Heart left ventricle (tissue), 16 donors: ENCODE data around the gene RNF5. TPM values are rescaled to one million over a fixed set of nuclear protein-coding genes. Genes with fewer than 3 reads are reported as not detected.
A peak's percentile ranks its signal among the peaks of the same experiment; 100 is the strongest.

ENCODE experiments used
- ATAC-seq, 4 donors: fragments of 200-7000 bp; cut with Tn5 transposase; one replicate each; pipeline ENCODE4 v1.9.1; 2020 to 2022; ENCODE audit warnings: moderate library complexity in 4 of 4, mild to moderate bottlenecking in 3 of 4, moderate number of reproducible peaks in 1 of 4
- DNase-seq, 5 donors: peaks; one replicate each; pipeline ENCODE4 v3.0.0-alpha.2; 2020
- H3K27ac ChIP-seq, 12 donors: fragments of 200-600 bp; sonication (generic) in 4 of 12; one replicate each; pipeline versions ENCODE4 v1.5.0 to v1.8.0; 2016 to 2022; ENCODE audit warnings: mild to moderate bottlenecking in 2 of 12
- H3K27me3 ChIP-seq, 9 donors: fragments of 200-600 bp; sonication (generic) in 2 of 9; one replicate each; pipeline versions ENCODE4 v1.5.1 to v1.8.0; 2016 to 2022; ENCODE audit warnings: mild to moderate bottlenecking in 3 of 9
- H3K36me3 ChIP-seq, 9 donors: fragments of 200-600 bp; sonication (generic) in 2 of 9; one replicate each; pipeline versions ENCODE4 v1.5.0 to v1.8.0; 2018 to 2022; ENCODE audit warnings: mild to moderate bottlenecking in 2 of 9
- H3K4me1 ChIP-seq, 12 donors: fragments of 200-600 bp; sonication (generic) in 4 of 12; one replicate each; pipeline versions ENCODE4 v1.5.0 to v1.8.0; 2016 to 2022; ENCODE audit warnings: mild to moderate bottlenecking in 3 of 12
- H3K4me3 ChIP-seq, 12 donors: fragments of 200-600 bp; sonication (generic) in 4 of 12; one replicate each; pipeline versions ENCODE4 v1.5.0 to v1.8.0; 2017 to 2022; ENCODE audit warnings: mild to moderate bottlenecking in 9 of 12, moderate library complexity in 4 of 12
- H3K9me3 ChIP-seq, 12 donors: fragments of 200-600 bp; sonication (generic) in 4 of 12; one replicate each; pipeline versions ENCODE4 v1.5.0 to v1.8.0; 2016 to 2022; ENCODE audit warnings: mild to moderate bottlenecking in 1 of 12
- POLR2A ChIP-seq, 2 donors: fragments of 450-650 bp; IDR thresholded peaks; one replicate each; pipeline ENCODE4 v1.6.1; 2017; ENCODE audit warnings: antibody characterized with exemption in 2 of 2, mild to moderate bottlenecking in 2 of 2, moderate library complexity in 2 of 2
- whole genome bisulfite sequencing, 4 donors: extraction: QIAGEN DNeasy Blood & Tissue Kit in 2 of 4; methylation state at CpG; one replicate each; pipeline versions ENCODE4 v1.1.5 to v1.1.7; 2013 to 2018; 5-methylcytosine and 5-hydroxymethylcytosine counted together
- intact Hi-C, 10 donors: fragments of 100-400 bp; cut with DNase I; formaldehyde crosslinking; loops; one replicate each; pipeline versions ENCODE4 v1.11.1 to v1.14.2; 2022
- polyA plus RNA-seq, 2 donors: library from polyadenylated mRNA; stranded (reverse); fragments of 200-250 nt; gene quantifications; one replicate each; pipeline ENCODE4 v1.2.3, GENCODE V29; 2013
- total RNA-seq, 9 donors: library from RNA; depleted of rRNA in 2 of 9; stranded (reverse); fragments of >200 nt in 2 of 9; fragmentation: NEBNext Ultra II Directional in 3 of 9; extraction: Animal tissue kit (Norgen Biotek cat#: 25700) in 3 of 9; gene quantifications; one replicate each; pipeline versions ENCODE4 v1.1.0 to v1.2.4, GENCODE V29; 2016 to 2023
- TF ChIP-seq, protein P1 (sequence below), 12 donors: fragments of 200-600 bp; sonication (generic) in 4 of 12; IDR thresholded peaks; one replicate each; pipeline versions ENCODE4 v1.5.0 to v1.8.0; 2018 to 2022; ENCODE audit warnings: antibody characterized with exemption in 12 of 12, mild to moderate bottlenecking in 5 of 12
- donor health status: ischemic (EF 13 %, LVEDD 7.1; RV severe dilation, severe dysfunction).
- donor health status: healthy with polysubstance abuse.
- donor health status: DM: no; HTN: yes; CAD: no.
- donor health status: DM: no; HTN: no; CAD: no.
- donor health status: ischemic (EF 25% LVEDD 6.9; RV normal size, moderate dysfunction).
- donor health status: ischemic (EF 25% LVEDD 5.7; RV mildly dilated, moderate dysfunction).
- donor health status: healthy.
- donor health status: DM: yes; HTN: yes; CAD: no.
- donor health status: ischemic (EF 35%, LVEDD 5.7; RV mildly dilated, moderate dysfunction).
- donor health status: nonischemic (EF 11% LVEDD 7.7; RV severe dilation, severe dysfunction).
- donor health status: DM: yes; HTN: yes; CAD: no.
- donor health status: PGD.
- donor health status: ischemic (EF 29% LVEDD 5.4; RV normal size, mild dysfunction).
- donor health status: nonischemic (EF 23%, LVEDD 6.1; RV moderate dilation, normal function).

Gene RNF5
- total and polyA plus RNA-seq, 11 donors, result 62.7 to 136 (median 89.9) TPM

DNA sequence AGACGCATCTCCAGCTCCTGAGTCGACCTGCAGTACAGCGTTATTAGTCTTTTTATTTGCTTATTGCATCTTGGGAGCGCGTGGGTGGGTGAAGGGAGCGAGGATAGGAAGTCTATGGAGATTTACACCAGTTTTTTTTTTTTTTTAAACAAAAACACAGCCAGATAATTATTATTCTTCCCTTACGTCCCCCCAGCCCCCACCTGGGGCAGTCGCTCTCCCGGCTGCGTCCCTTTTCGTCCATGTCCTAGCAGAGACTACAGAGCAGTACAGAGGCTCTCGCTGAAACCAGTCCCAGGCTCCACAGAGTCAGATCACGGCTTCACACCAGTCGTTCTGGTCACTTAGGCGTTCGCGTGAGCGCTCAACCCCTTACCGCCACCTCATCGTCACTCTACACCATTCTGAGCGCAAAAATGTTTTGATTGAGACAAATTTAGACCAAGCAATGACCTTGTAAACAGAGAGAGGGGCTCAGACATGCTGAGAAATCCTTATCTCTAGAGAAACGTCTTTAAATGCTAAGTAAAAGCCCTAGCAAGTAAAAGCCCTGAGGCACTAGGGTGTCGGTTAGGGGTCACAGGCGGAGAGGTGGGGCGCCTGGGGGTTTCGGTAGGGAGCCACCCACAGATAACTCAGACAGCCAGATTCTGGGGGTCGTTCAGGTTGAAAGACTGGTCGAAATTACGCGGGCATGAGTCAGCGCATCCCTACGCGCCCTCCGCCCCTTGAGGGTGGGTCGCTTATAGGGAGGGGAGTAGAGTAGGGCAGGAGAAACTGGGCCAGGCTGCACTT is 25.2 kb upstream of the RNF5 start:
- TF ChIP-seq, protein P1, sequence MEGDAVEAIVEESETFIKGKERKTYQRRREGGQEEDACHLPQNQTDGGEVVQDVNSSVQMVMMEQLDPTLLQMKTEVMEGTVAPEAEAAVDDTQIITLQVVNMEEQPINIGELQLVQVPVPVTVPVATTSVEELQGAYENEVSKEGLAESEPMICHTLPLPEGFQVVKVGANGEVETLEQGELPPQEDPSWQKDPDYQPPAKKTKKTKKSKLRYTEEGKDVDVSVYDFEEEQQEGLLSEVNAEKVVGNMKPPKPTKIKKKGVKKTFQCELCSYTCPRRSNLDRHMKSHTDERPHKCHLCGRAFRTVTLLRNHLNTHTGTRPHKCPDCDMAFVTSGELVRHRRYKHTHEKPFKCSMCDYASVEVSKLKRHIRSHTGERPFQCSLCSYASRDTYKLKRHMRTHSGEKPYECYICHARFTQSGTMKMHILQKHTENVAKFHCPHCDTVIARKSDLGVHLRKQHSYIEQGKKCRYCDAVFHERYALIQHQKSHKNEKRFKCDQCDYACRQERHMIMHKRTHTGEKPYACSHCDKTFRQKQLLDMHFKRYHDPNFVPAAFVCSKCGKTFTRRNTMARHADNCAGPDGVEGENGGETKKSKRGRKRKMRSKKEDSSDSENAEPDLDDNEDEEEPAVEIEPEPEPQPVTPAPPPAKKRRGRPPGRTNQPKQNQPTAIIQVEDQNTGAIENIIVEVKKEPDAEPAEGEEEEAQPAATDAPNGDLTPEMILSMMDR (IDR thresholded peaks at IDR 0.05), result no peak
- TF ChIP-seq POLR2A (IDR thresholded peaks at IDR 0.05), result no peak
- Histone ChIP-seq H3K27me3 (peaks cover 0 to 45% (median 4%) of the 10 kb centered on the region in 9 donors), H3K4me1 (peaks cover 6 to 41% (median 21%) of the 10 kb centered on the region in 12 donors), H3K36me3 (peaks cover 0 to 29% (median 22%) of the 10 kb centered on the region in 9 donors), H3K27ac (peak overlapping the region; percentile 66 to 96 (median 91)), H3K4me3 (peak overlapping the region; percentile 47 to 91 (median 78)), H3K9me3 (no peaks in the 10 kb centered on the region)
- 36 to 43% (median 38%) methylated on average over 32 to 35 of the region's 35 CpGs for WGBS, 4 donors
- DNase-seq (peak in 2 of 5 donors; percentile 55 to 68), ATAC-seq (peak in 3 of 4 donors; percentile 22 to 38 (median 31))
- intact Hi-C loops, result loop anchor here in 7 of 10 donors (1.0 to 10.0 kb wide), 6 partner anchors 22 to 108 kb away; partner anchors contain the start of gene FKBPL (in 1 of the 7)

DNA sequence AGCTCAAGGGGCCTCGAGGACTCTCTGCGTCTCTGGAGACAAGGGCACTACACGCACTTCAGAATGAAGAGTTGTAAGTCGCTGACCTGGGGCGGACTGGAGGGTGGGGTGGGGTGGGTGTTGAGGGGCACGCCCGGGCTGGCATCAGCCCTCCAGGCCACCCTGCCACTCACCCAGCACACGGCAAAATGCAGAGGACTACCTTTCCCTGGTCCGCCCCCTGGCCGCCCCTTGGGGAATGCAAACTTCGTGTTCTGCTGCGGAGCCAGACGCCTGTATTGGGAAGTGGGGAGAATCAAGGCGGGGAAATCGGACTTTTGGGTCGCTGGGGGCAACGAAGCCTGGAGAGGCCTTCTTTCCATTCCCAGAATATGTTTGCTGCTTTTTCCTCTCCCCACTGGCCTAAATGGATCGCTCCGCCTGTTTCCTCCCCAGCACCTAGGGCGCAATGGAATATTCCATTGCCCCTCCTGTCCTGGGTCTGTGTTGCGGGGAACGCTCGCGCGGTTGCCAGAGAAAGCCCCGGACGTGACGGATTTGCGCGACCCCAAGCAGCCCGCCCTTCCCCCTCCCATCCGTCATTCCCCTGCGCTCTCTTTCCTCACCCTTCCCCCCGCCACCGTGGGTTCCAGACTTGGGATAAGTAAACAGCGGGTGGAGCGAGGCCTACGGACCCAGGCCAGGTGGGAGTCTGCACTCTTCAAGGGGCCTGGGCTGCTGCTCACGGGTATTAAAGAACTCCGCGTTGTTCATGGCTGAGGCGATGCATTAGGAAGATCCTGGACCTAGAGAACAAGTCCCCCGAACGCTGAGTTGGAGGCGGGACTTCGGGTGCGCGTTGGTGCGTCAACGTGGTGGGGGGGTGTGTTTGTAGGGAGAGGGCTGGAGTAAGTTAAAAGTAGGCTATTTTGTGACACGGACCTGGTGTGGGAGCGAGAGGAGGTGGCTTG is 24.4 kb upstream of the RNF5 start, which contains the start of gene PPT2:
Gene PPT2 (plus strand): TSS at position 578 of the 950 bp plus-strand sequence. CDS start 454 bp downstream, outside the sequence.
- Histone ChIP-seq H3K36me3 (peaks cover 0 to 36% (median 29%) of the 10 kb centered on the region in 9 donors), H3K9me3 (no peaks in the 10 kb centered on the region), H3K4me3 (peak within 1 kb of the TSS; percentile 47 to 91 (median 78)), H3K27me3 (peaks cover 0 to 37% (median 4%) of the 10 kb centered on the region in 9 donors), H3K27ac (peak within 1 kb of the TSS; percentile 66 to 96 (median 91)), H3K4me1 (peaks cover 6 to 41% (median 21%) of the 10 kb centered on the region in 12 donors)
- WGBS, 4 donors, result 1 to 2% (median 1%) methylated on average over 49 to 52 of the region's 52 CpGs
- DNase-seq (peak; percentile 92 to 96 (median 94)), ATAC-seq (peak; percentile 89 to 94 (median 92))
- TF ChIP-seq, protein P1 (IDR thresholded peaks at IDR 0.05), result peak in 5 of 12 donors; percentile 3 to 46 (median 18)
- no peak for TF ChIP-seq POLR2A (IDR thresholded peaks at IDR 0.05)
- intact Hi-C loops, result loop anchor here in 8 of 10 donors (1.0 to 10.0 kb wide), 13 partner anchors 22 to 109 kb away; partner anchors contain the start of genes AGPAT1 (in 2 of the 8), ATF6B (in 2 of the 8) and FKBPL (in 1 of the 8)

DNA sequence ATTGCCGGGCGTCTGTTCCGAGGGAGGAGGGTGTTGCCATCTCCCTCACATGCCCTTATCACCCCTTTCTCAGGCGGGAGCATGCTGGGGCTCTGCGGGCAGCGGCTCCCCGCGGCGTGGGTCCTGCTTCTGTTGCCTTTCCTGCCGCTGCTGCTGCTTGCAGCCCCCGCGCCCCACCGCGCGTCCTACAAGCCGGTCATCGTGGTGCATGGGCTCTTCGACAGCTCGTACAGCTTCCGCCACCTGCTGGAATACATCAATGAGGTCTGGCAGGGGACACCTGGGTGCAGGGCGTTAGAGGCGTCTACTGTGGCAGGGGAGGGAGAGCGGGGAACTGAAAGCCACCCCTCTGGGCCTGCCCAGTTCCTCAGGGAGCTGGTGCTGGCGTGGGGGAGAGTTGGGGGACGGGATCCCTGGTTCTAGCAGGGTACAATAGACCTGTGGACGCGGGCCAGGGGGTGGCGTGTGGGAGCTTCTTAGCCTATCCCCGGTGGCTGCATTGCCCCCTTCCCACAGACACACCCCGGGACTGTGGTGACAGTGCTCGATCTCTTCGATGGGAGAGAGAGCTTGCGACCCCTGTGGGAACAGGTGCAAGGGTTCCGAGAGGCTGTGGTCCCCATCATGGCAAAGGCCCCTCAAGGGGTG is 23.6 kb upstream of the RNF5 start:
- peaks cover 6 to 41% (median 21%) of the 10 kb centered on the region in 12 donors for H3K4me1 ChIP-seq
- H3K36me3 ChIP-seq, result peaks cover 0 to 41% (median 31%) of the 10 kb centered on the region in 9 donors
- H3K9me3 ChIP-seq, result no peaks in the 10 kb centered on the region
- WGBS, 4 donors, result 6 to 9% (median 7%) methylated on average over 21 to 34 of the region's 34 CpGs
- H3K27ac ChIP-seq, result peak overlapping the region; percentile 66 to 96 (median 91)
- intact Hi-C loops, result loop anchor here in 8 of 10 donors (1.0 to 10.0 kb wide), 12 partner anchors 22 to 110 kb away; partner anchors contain the start of genes AGPAT1 (in 2 of the 8) and ATF6B (in 2 of the 8)
- H3K4me3 ChIP-seq, result peak overlapping the region; percentile 47 to 91 (median 78)
- ATAC-seq, result peak; percentile 59 to 70 (median 67)
- H3K27me3 ChIP-seq, result peaks cover 0 to 29% (median 0%) of the 10 kb centered on the region in 9 donors
- peak; percentile 60 to 78 (median 67) for DNase-seq
- TF ChIP-seq, protein P1 (IDR thresholded peaks at IDR 0.05), result peak; percentile 24 to 65 (median 47)
- TF ChIP-seq POLR2A (IDR thresholded peaks at IDR 0.05), result no peak
